GM12878 (cell line): ENCODE data around the gene FCRLB. TPM values are rescaled to one million over a fixed set of nuclear protein-coding genes. Genes with fewer than 3 reads are reported as not detected.

Experiments used
- BRCA1 ChIP-seq: IDR thresholded peaks from 2 replicates; pipeline ENCODE4 v1.6.1; 2011; ENCODE audit warnings: low read depth, low read length, improper control_type of control experiment
- CEBPZ ChIP-seq: fragments of 150-350 bp; IDR thresholded peaks from 2 replicates; pipeline ENCODE4 v1.6.1; 2016; ENCODE audit warnings: low read depth, low read length
- EGR1 ChIP-seq, 2 experiments: IDR thresholded peaks; 1 replicate in 1 of 2; 2 replicates in 1 of 2; pipeline ENCODE4 v1.6.1; 2011 to 2012; ENCODE audit warnings: low read depth in 2 of 2, low read length in 2 of 2, borderline replicate concordance in 1 of 2, mild to moderate bottlenecking in 1 of 2, moderate library complexity in 1 of 2
- FOXM1 ChIP-seq: IDR thresholded peaks from 2 replicates; pipeline ENCODE4 v1.6.1; 2012; ENCODE audit warnings: low read depth, mild to moderate bottlenecking, inconsistent platforms, low read length, moderate library complexity
- IKZF1 ChIP-seq: fragments of 450-650 bp; conservative IDR thresholded peaks from 2 replicates; pipeline ENCODE4 v1.6.1; 2017; ENCODE audit warnings: antibody characterized with exemption, mild to moderate bottlenecking
- MLLT1 ChIP-seq: fragments of 450-650 bp; IDR thresholded peaks from 2 replicates; pipeline ENCODE4 v1.6.1; 2016; ENCODE audit warnings: mild to moderate bottlenecking
- NFIC ChIP-seq: IDR thresholded peaks from 2 replicates; pipeline ENCODE4 v1.6.1; 2012; ENCODE audit warnings: low read depth, mild to moderate bottlenecking, inconsistent platforms, low read length, moderate library complexity
- NFXL1 ChIP-seq: fragments of 450-650 bp; IDR thresholded peaks from 2 replicates; pipeline ENCODE4 v1.6.1; 2017; ENCODE audit warnings: antibody characterized with exemption, mild to moderate bottlenecking, borderline replicate concordance
- SMAD1 ChIP-seq: fragments of 450-650 bp; IDR thresholded peaks from 2 replicates; pipeline ENCODE4 v1.6.1; 2018; ENCODE audit warnings: mild to moderate bottlenecking, low read depth; ENCODE audit not compliant: partially characterized antibody
- TCF3 ChIP-seq: IDR thresholded peaks from 2 replicates; pipeline ENCODE4 v1.6.1; 2012; ENCODE audit warnings: low read depth, mild to moderate bottlenecking, low read length, borderline replicate concordance; ENCODE audit not compliant: insufficient read depth
- USF2 ChIP-seq: IDR thresholded peaks from 2 replicates; pipeline ENCODE4 v1.6.1; 2011; ENCODE audit warnings: low read depth, low read length, improper control_type of control experiment, borderline replicate concordance
- ZBTB4 ChIP-seq: fragments of 450-650 bp; formaldehyde crosslinking; IDR thresholded peaks from 2 replicates; pipeline ENCODE4 v1.4.0; 2022; ENCODE audit warnings: mild to moderate bottlenecking, moderate library complexity
- ZNF384 ChIP-seq: IDR thresholded peaks from 2 replicates; pipeline ENCODE4 v1.6.1; 2012; ENCODE audit warnings: low read depth, mild to moderate bottlenecking, low read length, improper control_type of control experiment, borderline replicate concordance
- ZSCAN29 ChIP-seq: fragments of 450-650 bp; IDR thresholded peaks from 2 replicates; pipeline ENCODE4 v1.6.1; 2017; ENCODE audit warnings: mild to moderate bottlenecking, moderate library complexity
- polyA plus RNA-seq, 11 experiments: library from polyadenylated mRNA; depleted of rRNA in 4 of 11; unstranded in 6 of 11; stranded (reverse) in 5 of 11; fragments of >200 nt; fragmentation: Nextera tagmentation in 4 of 11; fragmentation: Illumina TruSeq in 1 of 11; extraction: Ambion mirVana in 4 of 11; extraction: Trizol in 1 of 11; gene quantifications; 1 replicate in 1 of 11; 2 replicates in 10 of 11; pipeline versions ENCODE4 v1.2.1 to v1.2.3, GENCODE V29; 2011 to 2016; ENCODE audit warnings: inconsistent platforms in 2 of 11, missing spikeins in 2 of 11, low read depth in 1 of 11
- total RNA-seq, 4 experiments: library from RNA; depleted of rRNA in 3 of 4; stranded (reverse); fragments of >200 nt in 3 of 4; fragmentation: Illumina TruSeq in 1 of 4; extraction: Trizol in 1 of 4; gene quantifications; 2 replicates each; pipeline versions ENCODE4 v1.2.1 to v1.2.3, GENCODE V29; 2013 to 2021
- TF ChIP-seq, protein P1 (sequence below): fragments of 450-650 bp; formaldehyde crosslinking; IDR thresholded peaks from 2 replicates; pipeline ENCODE4 v1.5.0; 2022; ENCODE audit warnings: mild to moderate bottlenecking, missing genetic modification characterization

FCRLB gene
- total and polyA plus RNA-seq, 10 of the 15 experiments (the other 5 are each of a cell fraction or from before 2014, with no cell fraction given), result 0.55 to 11.7 (median 5.6) TPM

GRCh38 chr1:161706482-161707347 is 14.6 kb upstream of the FCRLB start, which contains the start of gene FCRLA (continued):
- TF ChIP-seq USF2, result no peak
- no peak for TF ChIP-seq SMAD1
- TF ChIP-seq BRCA1, result no peak
- no peak for TF ChIP-seq ZNF384
- no peak for TF ChIP-seq MLLT1
- TF ChIP-seq IKZF1, result peak; percentile 85
- no peak for TF ChIP-seq NFXL1
- no peak for TF ChIP-seq ZSCAN29
- 0 out of 2 replicates have a peak, but pooled peaks have one; percentile 39 for TF ChIP-seq TCF3
- peak; percentile 89 for TF ChIP-seq NFIC
- TF ChIP-seq CEBPZ, result no peak
- peak; percentile 49 for TF ChIP-seq FOXM1
- no peak for TF ChIP-seq EGR1 (IDR thresholded peaks at IDR 0.05; ENCODE audit: borderline replicate concordance in 1 of 2, low read depth in 2 of 2, low read length in 2 of 2)
- TF ChIP-seq, protein P1, sequence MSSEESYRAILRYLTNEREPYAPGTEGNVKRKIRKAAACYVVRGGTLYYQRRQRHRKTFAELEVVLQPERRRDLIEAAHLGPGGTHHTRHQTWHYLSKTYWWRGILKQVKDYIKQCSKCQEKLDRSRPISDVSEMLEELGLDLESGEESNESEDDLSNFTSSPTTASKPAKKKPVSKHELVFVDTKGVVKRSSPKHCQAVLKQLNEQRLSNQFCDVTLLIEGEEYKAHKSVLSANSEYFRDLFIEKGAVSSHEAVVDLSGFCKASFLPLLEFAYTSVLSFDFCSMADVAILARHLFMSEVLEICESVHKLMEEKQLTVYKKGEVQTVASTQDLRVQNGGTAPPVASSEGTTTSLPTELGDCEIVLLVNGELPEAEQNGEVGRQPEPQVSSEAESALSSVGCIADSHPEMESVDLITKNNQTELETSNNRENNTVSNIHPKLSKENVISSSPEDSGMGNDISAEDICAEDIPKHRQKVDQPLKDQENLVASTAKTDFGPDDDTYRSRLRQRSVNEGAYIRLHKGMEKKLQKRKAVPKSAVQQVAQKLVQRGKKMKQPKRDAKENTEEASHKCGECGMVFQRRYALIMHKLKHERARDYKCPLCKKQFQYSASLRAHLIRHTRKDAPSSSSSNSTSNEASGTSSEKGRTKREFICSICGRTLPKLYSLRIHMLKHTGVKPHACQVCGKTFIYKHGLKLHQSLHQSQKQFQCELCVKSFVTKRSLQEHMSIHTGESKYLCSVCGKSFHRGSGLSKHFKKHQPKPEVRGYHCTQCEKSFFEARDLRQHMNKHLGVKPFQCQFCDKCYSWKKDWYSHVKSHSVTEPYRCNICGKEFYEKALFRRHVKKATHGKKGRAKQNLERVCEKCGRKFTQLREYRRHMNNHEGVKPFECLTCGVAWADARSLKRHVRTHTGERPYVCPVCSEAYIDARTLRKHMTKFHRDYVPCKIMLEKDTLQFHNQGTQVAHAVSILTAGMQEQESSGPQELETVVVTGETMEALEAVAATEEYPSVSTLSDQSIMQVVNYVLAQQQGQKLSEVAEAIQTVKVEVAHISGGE (CRISPR knock-in tag), result no peak
- TF ChIP-seq ZBTB4 (CRISPR knock-in tag), result no peak
